Activated CD8-positive, alpha-beta memory T cell treated with anti-CD3 and anti-CD28 coated beads, Interleukin-2, amount 50 U/mL, for 24 hours (primary cell): Measurements from ENCODE around the gene SLC16A3.
"Not testable (repeated sequence)": the region's sequence is repeated elsewhere in the genome, so short reads cannot be mapped to it uniquely, and the experiment has no call there.

ENCODE experiments used
- DNase-seq: peaks from one replicate; pipeline ENCODE4 v3.0.0-alpha.2; 2020; ENCODE audit errors: extremely low read depth

SLC16A3 gene

DNA sequence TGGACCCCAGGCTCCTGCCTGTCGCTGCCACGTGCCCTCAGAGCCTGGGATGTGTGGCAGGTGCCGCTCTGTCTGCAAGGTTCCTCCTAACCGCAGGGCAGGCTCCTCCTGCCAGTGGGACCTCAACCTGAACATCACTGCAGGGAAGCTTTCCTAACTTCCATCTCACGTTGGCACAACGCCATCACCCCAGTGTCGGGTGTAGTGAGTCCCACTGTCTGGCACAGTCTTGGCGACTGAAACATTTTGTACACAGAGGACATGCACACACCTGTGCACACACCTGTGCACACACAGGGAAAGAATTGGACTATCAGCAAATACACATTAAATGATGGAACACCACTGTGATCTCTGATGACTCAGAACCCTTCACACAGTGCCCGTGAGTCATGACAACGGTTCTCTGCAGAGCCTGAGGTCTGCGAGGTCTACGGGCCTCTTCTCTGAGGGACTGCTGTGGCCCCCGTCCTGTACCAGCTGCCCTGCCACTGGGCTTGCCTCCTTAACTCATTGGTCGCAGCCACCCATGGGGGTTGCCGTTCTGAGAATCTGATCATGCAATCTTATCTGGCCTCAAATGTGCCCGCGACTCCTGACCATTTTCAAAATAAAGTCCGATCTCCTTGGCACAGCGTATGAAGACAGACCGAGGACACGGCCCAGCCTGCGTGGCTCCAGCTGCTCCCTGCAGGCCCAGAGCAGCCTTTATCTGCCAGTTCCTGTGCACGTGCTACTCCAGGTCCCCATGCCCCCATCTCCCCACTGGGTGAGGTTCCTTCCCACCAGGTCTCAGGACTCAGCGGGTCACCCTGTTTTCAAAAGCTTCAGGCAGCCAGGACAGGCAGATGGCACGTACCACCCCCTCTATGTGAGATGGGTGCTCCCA is 23.8 kb upstream of the SLC16A3 start:
- DNase-seq, result no peak

DNA sequence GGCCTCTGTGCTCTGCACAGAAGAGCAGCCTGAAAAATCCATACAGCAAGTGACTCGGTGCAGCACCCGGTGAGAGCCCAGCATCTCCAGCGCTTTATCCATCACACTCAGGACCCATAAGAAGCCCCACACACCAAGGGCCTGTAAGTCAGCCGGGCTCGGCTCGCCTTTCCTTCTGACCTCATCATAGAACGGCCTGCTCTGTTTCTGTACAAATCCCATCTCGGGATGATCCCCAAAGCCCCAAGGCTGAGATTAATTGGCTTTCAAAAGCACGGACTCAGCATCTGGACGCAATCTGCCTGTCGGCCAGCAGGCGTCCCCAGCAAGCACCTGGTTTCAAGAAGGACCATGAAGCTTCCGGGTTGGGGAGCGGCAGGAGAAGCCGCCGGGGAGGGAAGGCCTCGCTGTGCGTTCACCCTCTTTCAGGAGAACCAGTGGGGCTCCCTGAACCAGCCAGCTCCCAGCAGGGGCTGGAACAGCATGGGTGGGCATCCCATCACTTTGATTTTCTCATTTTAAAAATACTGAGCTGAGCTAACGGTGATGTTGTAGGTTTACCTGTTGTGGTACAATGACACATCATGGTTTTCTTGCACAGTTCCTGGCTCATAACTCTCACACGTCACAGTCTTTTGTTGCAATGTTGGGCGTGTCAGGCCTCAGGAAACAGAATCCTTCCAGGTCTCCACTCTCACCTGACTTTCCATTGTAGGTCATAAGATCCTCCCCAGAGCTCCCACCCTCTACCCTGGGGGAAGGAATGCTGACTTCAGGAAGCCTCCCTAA is 22.9 kb upstream of the SLC16A3 start:
- DNase-seq, result no peak

DNA sequence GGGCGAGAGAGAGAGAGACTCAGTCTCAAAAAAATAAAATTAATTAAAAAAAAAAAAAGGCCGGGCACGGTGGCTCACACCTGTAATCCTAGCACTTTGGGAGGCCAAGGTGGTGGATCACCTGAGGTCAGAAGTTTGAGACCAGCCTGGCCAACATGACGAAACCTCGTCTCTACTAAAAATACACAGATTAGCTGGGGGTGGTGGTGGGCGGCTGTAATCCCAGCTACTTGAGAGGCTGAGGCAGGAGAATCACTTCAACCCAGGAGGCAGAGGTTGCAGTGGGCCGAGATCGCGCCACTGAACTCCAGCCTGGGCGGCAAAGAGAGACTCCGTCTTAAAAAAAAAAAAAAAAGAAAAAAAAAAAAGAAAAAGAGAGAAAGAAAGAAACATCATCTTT is 18.2 kb upstream of the SLC16A3 start:
- DNase-seq, result not testable (repeated sequence)

DNA sequence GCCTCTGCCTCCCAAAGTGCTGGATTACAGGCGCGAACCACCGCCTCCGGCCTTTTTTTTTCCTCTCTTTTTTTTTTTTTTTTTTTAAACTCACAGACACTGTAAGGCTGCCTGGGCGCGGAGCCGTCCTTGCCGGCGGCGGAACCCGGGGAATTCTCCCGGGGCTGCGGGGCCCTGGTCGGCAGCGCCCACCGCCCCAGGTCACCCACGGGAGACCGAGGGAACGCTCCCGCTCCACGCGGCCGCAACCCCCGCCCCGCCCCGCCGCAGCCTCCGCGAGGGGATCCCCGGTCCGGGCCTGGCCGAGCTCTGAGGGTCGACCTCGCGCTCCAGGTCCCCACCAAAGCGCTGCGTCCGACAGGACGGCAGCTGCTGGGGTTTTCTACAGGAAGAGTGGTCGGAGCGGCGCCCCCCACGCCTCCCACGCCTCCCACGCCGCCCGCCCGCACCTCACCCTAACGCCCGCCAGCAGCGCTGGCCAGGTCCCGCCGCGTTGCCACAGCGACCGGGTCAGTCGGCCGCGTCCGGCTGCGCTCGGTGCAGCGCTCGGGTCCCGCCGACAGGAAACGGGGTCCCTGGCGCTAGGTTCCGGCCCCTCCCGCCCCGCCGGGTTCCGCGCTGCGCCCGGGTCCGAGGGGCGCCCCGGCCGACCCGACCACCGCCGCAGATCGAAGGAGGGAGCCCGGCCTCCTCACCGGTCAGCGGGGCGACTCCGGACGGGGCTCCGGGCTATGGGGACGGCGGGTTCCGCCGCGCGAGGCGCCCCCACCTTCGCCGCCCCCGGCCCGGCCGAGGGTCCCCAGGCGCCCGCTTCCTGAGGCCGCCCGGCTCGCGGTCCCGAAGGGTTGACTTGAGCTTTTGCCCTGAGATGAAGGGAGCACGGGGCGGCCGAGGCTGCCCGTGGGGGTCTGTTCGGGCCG is 16.3 kb upstream of the SLC16A3 start, which contains the start of gene CCDC57:
TSS of gene CCDC57 (minus strand) at position 512 of the 920 bp plus-strand sequence. CDS start 10,898 bp downstream, outside the sequence.
- DNase-seq, result no peak

DNA sequence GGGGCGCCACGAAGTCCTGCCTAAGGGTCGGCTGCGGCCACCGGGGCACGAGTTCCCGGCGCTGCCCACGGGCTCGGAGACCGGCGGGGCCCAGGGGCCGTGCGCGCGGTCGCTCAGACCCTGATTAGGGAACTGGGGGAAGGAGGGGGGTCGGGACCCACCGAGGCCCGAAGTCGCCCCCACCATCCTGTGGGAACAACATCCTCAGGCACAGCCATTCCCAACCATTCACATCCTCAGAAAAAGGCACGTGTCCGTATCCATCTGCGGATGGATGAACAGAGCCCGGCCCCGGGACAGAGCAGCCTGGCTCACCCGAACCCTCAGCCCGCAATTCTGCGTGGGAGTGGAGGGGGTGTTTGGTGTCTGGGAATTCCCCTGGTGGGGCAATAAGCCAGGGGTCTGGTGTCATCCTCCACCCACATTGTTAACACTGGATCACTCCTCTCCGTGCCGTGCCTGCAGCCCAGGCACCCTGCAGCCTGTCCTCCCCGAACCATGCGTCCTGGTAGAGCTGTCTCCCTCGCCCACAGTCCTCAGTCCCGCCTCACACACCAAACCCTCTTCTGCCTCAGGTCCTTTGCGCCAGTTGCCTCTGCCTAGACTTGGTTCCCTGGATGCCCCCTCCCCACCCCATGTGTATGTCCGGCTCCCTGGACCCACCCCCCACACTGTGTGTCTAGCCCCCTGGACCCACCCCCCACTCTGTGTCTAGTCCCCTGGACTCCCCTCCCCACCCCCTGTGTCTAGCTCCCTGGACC is 15.4 kb upstream of the SLC16A3 start:
- DNase-seq, result no peak

DNA sequence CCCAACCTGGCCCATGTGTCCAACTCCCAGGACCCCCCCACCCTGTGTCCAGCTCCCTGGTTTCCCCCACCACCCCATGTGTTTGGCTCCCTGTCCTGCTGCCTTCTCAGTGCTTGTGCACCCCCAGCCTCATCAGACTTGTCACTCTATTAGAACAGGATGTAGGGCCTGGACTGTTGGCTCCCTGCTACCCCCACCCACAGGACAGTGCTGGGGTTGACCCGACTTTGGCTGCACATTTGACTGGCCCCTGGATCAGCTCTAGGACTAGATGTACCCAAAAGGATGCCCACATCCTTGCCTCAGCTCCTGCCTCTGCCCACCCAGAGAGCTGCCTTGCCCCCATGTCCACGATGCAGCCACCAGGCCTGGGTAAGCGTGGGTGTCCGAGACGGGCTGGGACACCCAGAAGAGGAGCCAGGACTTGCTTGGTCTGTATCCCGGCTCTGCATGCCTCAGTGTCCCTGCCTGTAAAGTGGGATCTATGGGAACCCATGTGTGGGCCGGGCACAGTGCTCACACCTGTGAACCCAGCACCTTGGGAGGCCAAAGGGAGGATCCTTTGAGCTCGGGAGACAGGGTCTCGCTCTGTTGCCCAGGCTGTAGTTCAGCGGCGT is 14.7 kb upstream of the SLC16A3 start:
- DNase-seq, result no peak

DNA sequence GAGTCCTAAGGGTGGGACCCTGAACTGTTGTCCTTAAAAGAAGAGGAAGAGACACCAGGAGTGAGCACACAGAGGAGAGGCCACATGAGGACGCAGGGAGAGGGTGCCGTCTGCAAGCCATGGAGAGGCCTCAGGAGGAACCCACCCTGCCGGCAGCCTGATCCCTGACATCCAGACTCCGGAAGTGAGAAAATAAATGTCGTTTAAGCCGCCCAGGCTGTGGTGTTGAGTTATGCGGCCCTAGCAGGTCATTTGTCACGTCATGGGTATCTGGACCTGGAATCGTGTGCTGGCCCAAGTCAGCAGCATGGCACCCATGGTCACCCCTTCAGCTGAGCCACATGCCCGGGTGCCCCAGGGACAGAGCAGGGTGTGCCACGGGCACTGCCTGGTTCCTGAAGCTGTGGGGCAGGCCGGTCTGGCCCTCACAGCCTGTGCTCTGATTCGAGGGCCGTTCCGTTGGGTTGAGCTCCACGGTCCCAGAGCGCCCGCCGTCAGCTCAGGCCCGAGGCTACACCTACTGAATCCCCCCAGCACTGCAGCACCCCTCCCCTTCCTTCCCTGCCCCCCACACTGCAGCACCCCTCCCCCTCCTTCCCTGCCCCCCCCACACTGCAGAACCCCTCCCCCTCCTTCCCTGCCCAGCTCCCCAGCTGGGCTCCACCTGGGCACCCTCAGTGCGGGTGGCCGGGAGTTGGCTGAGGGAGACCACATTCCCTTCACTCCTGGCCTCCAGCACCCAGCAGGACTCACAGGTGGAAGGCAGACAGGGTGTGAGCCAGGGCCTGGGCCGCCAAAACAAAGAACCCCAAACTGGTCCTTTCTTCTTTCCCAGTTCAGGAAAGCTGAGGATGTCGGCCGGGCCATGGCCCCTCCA is 13.5 kb upstream of the SLC16A3 start:
- DNase-seq, result no peak

DNA sequence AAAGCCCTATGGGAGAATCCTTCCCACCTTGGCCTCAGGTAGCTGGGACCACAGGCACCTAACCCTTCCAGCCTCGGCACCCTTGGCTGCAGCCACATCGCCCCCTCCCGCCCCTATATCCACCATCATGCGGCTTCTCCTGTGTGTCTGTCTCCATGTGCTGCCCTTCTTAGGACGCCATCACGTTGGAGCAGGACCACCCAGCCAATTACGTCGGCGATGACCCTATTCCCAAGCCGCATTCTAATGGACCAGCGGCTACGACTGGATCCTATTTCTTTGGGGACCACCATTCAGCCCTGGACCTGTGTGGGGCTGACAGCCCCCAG is 12.9 kb upstream of the SLC16A3 start:
- DNase-seq, result no peak

DNA sequence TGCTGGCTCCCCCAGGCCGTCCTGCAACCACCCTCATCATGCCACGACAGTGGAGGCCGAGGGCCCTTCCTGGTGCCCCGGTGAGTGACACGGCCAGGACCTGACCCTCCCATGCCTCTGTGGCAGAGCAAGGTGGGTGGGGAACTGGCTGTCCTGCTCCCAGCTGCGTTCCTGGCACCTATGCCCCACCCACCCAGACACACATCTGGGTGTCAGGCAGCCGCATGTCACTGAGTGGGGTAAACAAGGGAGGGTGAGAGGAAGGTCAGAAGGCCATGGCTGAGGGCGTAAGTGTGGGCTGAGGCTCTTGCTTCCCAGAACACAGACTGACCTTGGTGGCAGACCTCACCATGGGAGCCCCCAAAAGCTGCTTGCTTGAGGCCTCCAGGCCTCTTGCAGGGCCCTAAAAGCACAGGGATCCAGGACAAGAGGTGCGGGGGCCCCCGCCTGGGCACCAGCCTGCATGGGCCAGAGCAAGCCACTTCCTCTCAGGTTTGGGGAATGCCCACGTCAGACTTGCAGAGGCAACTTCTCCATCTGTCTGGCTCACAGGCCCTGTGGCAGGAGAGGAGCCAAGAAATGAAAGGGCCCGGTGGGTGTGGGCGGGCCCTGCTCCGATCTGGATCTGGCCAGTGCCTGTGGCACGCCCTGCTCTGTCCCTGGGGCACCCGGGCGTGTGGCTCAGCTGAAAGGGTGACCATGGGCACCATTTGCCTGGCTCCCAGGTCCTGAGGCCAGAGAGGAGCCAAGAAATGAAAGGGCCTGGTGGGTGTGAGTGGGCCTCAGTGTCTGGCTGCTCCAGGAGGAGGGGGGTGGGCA is 12.3 kb upstream of the SLC16A3 start:
- no peak for DNase-seq

DNA sequence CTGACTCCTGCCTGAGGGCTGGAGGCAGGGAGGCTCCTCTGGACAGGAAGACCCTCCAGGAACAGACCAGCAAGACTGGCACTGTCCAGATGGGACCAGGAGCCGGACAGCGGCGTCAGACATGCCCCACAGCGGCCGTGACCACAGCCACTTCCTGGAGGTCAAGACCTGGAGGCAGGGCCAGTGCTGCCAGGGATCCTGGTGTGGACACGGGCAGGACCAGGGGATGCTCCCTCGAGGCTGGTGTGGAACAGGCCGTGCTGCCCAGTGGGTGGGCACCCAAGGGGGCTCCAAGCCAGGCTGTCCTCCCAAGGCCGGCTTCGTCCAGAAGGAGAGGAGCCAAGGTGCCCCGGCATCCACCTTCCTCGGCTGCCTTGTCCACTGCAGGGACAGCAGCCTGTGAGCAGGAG is 11.7 kb upstream of the SLC16A3 start:
- no peak for DNase-seq

DNA sequence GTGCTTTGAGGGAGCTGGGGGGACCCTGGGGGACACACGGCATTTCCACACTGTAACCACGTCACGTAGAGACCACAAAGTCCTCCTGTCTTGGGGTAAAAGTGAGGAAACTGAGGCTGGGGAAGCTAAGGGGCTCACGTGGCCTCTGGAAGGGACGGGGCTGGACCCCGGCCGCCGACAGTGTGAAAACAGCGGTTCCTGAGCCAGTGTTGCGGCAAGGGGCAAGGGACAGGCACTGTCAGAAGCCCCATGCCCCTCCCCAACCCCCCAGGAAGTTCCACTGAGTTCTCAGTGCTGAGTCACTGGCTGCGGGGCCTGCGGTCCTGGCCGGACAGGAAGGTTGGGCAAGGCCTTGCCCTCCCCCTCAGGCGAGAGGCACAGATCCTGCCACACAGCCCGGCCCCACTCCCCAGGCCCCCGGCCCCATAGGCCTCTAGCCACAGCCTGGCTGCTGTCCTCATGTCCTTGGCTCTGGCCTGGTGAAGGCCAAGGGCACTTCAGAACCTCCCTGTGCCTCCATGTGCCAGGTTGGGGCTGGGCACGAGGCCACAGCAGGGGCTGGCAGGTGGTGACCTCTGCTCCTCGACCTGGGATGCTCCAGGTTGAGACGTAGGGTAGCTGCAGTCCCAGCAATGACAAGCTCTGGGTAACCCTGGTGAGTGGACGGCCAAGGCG is 11.2 kb upstream of the SLC16A3 start:
- DNase-seq, result no peak

DNA sequence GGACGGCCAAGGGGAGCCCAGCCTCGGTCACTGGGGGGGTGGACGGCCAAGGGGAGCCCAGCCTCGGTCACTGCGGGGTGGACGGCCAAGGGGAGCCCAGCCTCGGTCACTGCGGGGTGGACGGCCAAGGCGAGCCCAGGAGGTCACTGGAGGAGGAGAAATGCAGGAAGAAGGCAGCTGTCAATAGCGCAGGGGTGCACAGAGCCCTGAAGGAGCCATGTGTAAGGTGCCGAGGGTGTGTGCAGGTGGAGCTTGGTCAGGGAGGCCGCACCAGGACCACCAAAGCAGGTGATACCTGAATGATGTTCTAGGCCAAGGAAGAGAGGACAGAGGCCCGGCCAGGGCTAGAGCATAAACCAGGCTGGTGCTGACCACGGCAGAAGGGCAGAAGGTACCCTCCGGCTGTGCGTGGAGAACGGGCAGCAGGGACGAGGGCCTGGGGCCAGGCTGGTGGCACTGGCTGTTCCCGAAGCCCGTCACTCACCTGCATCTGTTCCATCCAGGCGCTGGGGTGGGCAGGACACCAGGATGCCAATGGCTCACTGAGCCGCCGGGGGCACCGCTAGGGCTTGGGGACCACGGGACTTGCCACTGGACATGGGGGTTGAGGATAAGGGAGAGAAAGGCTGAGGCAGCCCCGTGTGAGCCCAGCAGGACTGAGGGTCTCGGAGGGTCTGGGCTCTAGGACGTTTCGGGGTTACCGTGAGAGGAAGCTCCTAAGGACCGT is 10.3 kb upstream of the SLC16A3 start:
- DNase-seq, result no peak

DNA sequence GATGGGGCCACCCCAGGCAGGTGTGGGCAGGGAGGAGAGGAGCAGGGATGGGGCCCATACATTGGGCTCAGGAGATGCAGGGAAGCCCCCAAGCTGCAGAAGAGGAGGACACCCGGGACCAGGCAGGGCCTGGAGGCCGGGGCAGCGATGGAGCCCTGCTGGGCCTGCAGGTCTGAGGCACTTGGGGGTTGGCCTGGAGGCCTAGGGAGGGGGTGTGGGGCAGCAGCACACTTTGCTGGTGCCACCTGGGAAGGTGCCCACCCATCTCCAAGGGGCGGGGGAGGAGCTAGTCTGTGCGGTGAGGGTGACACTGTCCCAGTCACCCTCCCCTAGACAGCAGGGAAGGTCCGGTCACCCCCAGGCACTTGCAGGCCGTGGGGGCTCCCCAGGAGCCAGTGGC is 9.8 kb upstream of the SLC16A3 start:
- no peak for DNase-seq

DNA sequence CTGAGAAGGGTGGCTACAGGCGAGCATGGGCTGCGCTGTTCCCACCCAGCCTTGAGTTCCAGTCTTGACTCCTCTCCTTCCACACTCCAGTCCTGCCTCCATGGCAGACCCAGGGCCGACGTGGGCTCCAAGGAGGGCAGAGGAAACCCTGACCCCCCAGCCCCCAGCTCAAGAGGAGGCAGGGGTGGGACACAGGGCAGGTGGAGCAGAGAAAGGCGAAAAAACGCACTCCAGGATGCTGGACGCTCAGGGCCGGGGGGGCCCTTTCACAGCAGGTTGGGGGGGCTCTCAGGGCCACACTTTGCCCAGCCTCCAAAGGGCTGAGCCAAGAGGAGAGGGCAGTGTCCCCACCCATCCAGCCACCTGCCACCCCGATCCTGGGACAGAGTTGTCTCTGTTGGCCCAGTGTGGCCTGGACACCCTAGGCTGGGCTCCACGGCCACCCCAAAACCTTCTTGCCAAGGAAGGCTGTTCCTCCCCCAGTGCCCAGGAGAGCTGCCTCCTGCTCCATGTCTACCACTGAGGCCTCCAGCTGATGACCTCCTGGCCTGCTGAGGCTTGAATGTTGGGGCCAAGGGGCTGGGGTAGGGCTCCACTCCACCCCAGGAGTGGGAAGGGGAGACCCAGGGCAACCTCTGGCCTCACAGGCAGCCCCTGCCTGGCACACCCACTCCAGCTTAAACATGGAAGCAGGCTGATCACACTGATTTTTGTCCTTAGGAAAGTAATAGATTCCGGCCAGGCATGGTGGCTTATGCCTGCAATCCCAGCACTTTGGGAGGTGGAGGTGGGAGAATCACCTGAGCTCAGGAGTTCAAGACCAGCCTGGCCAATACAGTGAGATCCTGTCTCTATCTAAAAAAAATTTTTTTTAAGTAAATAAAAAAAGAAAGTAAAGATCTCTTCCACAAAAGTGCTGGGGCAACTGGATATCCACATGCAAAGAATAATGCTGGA is 8.8 kb upstream of the SLC16A3 start:
- DNase-seq, result no peak

DNA sequence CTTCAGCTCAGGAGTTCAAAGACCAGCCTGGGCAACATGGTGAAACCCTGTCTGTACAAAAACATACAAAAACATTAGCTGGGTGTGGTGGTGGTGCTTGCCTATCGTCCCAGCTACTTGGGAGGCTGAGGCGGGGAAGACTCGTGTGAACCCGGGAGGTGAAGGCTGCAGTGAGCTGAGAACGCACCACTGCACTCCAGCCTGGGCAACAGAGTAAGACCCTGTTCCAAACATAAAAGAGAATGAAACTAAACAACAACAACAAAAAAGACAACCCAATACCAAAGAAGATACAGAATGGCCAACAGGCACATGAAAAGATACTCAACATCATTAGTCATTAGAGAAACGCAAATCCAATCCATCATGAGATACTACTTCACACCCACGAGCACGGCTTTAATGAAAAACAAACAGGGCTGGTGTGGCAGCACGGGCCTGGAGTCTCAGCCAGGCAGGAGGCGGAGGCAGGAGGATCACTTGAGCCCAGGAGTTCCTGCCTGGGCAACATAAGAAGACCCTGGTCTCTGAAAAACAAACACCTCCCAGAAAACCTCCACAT is 7.4 kb upstream of the SLC16A3 start:
- DNase-seq, result no peak

DNA sequence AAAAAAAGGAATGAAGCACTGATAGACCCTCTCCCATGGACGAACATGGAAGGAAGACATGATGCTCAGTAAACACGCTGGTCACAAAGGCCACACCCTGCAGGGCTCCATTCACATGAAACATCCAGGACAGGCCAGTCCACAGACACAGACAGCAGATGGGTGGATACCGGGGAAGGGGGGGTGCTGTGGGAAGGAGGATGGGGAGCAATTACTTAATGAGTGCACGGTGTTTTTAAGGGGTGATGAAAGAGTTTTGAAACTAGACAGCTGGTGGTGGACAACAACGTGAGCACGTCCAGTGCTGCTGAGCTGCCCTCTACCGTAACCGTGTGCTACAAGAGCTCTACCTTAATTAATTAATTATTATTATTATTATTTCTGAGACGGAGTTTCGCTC is 6.0 kb upstream of the SLC16A3 start:
- DNase-seq, result no peak
